HG02852 (cell line): Measurements from ENCODE around the gene MLLT1.

Source experiments
- ATAC-seq: cut with Tn5 transposase; IDR thresholded peaks from one replicate; pipeline ENCODE4 v1.9.1; 2021; ENCODE audit warnings: mild to moderate bottlenecking, moderate library complexity; ENCODE audit not compliant: unreplicated experiment

MLLT1 gene

GRCh38 chr19:6212403-6213265, 67.1 kb downstream of the MLLT1 start:
- ATAC-seq = no peak

- ATAC-seq = no peak
These were observed 68.0 kb downstream of the MLLT1 start for GRCh38 chr19:6211632-6212402.

GRCh38 chr19:6210721-6211600, 68.8 kb downstream of the MLLT1 start:
- no peak for ATAC-seq

DNA sequence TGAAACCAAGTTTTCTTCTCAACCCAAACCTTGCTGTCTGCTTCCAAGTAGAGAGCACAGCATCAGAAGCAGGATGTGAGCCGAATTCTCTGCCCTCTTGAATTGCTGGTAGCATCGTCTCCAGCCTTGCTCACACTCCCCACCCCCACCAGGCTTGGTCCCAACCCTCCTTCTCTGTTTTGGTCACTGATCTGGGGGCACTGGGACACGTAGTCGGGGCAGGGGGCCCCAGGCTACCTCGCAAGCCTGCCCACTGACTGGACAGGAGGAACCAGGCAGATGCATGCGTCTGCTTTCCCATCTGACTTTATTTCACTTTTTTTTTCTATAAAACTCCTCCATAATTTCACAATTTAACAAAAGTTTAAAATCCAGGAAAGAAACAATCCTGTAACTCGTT, 69.7 kb downstream of the MLLT1 start:
- ATAC-seq = no peak

DNA sequence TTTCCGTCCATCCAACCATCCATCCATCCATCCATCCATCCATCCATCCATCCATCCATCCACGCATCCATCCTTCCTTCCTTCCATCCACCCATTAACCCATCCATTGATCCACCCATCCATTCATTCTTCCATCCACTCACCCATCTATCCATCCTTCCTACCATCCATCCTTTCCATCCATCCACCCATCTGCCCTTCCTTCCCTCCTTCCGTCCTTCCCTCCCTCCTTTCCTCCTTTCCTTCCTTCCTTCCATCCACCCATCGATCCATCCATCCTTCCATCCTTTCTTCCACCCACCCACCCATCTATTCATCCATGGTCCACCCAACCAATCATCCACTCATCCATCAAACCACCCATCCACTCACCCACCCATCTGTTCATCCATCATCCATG, 70.1 kb downstream of the MLLT1 start:
- ATAC-seq = no peak

- ATAC-seq = no peak
These were observed 70.5 kb downstream of the MLLT1 start for GRCh38 chr19:6209233-6209632.

GRCh38 chr19:6204866-6205723, 74.7 kb downstream of the MLLT1 start:
- no peak for ATAC-seq

- no peak for ATAC-seq
These were observed 75.6 kb downstream of the MLLT1 start for GRCh38 chr19:6204212-6204611.

DNA sequence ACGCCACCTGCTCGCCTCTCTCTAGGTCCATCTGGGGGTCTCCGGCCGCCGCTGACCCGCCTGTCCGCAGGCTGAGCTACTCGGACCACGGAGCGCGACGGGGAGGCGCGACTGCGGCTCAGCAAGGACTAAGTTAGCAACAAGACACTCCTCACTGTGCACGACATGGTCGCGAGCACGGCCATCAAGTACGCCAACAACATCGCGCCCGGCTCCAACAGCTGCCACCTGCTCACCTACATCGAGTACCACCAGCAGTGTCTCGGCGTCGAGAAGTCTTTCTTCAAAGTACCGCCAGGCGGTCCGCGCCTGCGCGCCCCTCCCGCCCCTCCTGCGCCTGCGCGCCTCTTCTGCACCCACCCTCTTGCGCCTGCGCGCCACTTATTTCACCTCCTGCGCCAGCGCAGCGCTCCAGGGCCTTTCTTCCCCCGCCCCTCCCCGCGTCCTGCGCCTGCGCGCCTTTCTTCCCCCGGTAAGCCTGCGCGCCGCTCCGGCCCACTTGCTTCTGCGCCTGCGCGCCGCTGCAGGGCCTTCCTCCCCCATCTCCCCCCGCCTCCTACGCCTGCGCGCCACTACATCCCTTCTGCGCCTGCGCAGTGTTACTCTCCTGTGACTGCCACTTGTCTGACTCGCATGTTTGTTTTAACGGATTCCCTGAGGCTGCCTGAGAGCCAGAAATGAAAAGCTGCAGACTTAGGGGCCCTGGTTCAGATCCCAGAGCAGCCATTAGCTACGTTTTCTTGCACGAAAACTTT, 80.4 kb downstream of the MLLT1 start:
- ATAC-seq = peak; percentile 68

DNA sequence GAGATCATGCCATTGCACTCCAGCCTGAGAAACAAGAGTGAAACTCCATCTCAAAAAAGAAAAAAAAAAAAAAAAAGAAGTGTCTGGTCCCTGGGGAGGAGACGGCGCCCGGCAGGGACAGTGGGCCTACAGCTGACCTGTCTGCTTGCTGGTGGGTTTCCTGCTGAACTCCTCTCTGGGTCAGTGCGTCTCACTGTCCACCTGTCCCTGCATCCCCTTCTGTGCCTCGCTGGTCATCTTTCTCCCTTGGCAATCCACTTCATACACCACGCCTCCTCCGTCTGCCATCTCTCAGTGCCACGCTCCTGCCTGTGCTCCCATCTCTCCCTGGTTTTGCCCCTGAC, 80.9 kb downstream of the MLLT1 start:
- no peak for ATAC-seq

- no peak for ATAC-seq
These were observed 83.4 kb downstream of the MLLT1 start for GRCh38 chr19:6196361-6196760.

- no peak for ATAC-seq
These were observed 91.0 kb downstream of the MLLT1 start for GRCh38 chr19:6188811-6189210.

DNA sequence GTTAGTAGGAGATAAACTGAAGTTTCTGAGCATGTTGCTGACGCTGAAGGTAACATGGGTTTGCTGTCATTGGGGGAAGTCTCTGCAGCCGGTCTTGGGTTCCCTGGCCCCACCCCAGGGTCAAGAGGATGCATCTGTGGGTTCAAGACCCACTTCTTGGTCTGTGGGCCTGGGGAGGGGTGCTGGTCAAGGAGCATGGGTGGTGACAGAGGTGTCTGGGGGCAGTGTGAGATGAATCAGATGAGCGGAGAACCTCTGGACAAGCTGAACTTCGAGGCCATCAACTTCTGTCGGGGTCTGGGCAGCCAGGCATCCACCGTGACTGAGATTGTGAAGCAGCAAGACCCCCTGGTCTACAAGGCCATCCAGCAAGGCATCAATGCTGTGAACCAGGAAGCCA, 92.4 kb downstream of the MLLT1 start:
- no peak for ATAC-seq

- ATAC-seq = no peak
These were observed 93.6 kb downstream of the MLLT1 start for GRCh38 chr19:6185835-6186834.

DNA sequence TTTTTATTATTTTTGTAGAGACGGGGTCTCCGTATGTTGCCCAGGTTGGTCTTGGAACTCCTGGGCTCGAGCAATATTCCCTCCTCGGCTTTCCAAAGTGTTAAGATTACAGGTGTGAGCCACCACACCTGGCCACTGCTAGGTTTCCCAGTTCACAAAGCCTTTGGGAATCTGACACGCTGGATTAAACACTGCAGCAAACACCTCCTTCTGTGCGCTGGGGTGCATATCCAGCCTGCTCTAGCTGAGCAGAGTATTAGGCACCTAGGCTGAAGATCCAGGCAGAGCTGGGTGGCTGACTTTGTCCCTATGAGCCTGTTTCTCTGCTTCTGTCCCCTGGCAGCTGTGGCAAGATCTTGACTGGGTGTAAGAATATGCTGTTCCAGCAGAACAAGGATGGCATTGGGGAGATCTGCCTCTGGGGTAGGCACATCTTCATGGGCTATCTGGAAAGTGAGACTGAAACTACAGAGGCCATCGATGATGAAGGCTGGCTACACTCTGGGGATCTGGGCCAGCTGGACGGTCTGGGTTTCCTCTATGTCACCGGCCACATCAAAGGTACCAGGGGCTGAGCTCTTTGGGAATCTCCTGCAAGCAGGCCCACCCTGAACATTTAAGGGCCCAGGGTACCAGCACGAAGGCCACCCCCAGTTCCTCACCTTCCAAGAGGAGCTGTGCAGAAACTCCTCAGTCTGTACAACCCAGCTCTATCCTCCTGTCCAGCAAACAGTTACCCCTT, 94.5 kb downstream of the MLLT1 start:
- ATAC-seq = no peak

DNA sequence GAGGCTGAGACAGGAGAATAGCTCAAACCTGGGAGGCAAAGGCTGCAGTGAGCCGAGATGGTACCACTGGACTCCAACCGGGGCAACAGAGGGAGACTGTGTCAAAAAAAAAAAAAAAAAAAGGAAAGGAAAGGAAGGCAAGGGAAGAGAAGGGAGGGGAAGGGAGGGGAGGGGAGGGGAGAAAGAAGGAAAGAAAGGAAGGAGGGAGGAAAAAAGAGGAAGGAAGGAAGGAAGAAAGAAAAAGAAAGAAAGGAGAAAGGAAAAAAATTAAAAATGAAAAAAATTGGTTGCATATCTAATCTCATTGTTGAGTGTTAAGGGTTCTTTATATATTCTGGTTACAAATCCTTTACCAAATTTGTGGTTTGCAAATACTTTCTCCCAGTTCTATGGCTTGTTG, 98.7 kb downstream of the MLLT1 start:
- no peak for ATAC-seq

DNA sequence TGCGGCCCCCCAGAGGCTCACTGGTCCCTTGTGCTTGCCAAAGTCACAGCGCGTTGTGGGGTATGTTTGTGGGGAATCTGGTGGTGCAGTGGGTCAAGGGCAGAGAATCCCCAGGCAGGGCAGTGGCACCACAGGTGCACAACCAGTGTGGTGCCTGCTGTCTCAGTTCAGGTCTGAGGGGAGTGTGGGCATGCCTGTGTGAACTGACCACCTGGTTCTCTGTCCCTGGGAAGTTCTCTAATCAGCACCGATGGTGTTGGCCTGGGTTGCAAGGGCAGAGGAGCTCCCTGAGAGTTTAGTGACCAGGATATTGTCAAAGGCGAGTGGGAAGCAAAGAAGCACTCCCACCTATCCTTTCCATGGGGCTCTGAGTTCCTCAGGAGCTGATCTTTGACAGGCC, 106.6 kb downstream of the MLLT1 start:
- no peak for ATAC-seq
